H1 (cell line): ENCODE measurements around the gene FAM181A.

Experiments
- ATF2 ChIP-seq: IDR thresholded peaks from 2 replicates; pipeline ENCODE4 v1.6.1; 2012; ENCODE audit warnings: low read length, inconsistent platforms
- CHD1 ChIP-seq: IDR thresholded peaks from 2 replicates; pipeline ENCODE4 v1.6.1; 2012; ENCODE audit warnings: low read depth, low read length, improper control_type of control experiment
- CTCF ChIP-seq, 3 experiments: IDR thresholded peaks; 1 replicate in 2 of 3; 2 replicates in 1 of 3; pipeline versions ENCODE4 v1.5.1 to v1.6.1; 2011; ENCODE audit warnings: low read length in 3 of 3, mild to moderate bottlenecking in 3 of 3, inconsistent platforms in 2 of 3, low read depth in 1 of 3, moderate library complexity in 1 of 3; ENCODE audit not compliant: insufficient read depth in 1 of 3; ENCODE audit errors: control extremely low read depth in 1 of 3
- POLR2A ChIP-seq, 2 experiments: IDR thresholded peaks; 1 replicate in 1 of 2; 2 replicates in 1 of 2; pipeline ENCODE4 v1.6.1; 2011; ENCODE audit warnings: low read depth in 2 of 2, low read length in 2 of 2, mild to moderate bottlenecking in 2 of 2; ENCODE audit errors: control extremely low read depth in 1 of 2
- SP1 ChIP-seq: IDR thresholded peaks from 2 replicates; pipeline ENCODE4 v1.6.1; 2011; ENCODE audit warnings: low read depth, low read length
- SUZ12 ChIP-seq: fragments of 200-600 bp; sonication (generic); IDR thresholded peaks from 2 replicates; pipeline ENCODE4 v1.6.1; 2012; ENCODE audit warnings: mild to moderate bottlenecking, inconsistent platforms, low read length, moderate library complexity, mixed read lengths
- TAF1 ChIP-seq: IDR thresholded peaks from 2 replicates; pipeline ENCODE4 v1.6.1; 2011; ENCODE audit warnings: mild to moderate bottlenecking, low read depth, low read length
- USF2 ChIP-seq: IDR thresholded peaks from 2 replicates; pipeline ENCODE4 v1.6.1; 2011; ENCODE audit warnings: low read length, improper control_type of control experiment

GRCh38 chr14:93884950-93885349, 42.2 kb upstream of the FAM181A start:
- no peak for TF ChIP-seq POLR2A (IDR thresholded peaks at IDR 0.05; ENCODE audit: control extremely low read depth in 1 of 2, low read depth in 2 of 2, low read length in 2 of 2)
- TF ChIP-seq CTCF (IDR thresholded peaks at IDR 0.05; ENCODE audit: control extremely low read depth in 1 of 3, insufficient read depth in 1 of 3, low read depth in 1 of 3, low read length in 3 of 3) = no peak
- TF ChIP-seq USF2 = no peak
- no peak for TF ChIP-seq CHD1
- no peak for TF ChIP-seq SUZ12
- no peak for TF ChIP-seq SP1
- TF ChIP-seq TAF1 = no peak
- TF ChIP-seq ATF2 = no peak
